HG03135 (cell line): ENCODE data around the gene ORMDL3.

Source experiments
- ATAC-seq: cut with Tn5 transposase; IDR thresholded peaks from one replicate; pipeline ENCODE4 v1.9.1; 2021; ENCODE audit warnings: mild to moderate bottlenecking, moderate library complexity; ENCODE audit not compliant: unreplicated experiment

The ORMDL3 gene, protein sequence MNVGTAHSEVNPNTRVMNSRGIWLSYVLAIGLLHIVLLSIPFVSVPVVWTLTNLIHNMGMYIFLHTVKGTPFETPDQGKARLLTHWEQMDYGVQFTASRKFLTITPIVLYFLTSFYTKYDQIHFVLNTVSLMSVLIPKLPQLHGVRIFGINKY

DNA sequence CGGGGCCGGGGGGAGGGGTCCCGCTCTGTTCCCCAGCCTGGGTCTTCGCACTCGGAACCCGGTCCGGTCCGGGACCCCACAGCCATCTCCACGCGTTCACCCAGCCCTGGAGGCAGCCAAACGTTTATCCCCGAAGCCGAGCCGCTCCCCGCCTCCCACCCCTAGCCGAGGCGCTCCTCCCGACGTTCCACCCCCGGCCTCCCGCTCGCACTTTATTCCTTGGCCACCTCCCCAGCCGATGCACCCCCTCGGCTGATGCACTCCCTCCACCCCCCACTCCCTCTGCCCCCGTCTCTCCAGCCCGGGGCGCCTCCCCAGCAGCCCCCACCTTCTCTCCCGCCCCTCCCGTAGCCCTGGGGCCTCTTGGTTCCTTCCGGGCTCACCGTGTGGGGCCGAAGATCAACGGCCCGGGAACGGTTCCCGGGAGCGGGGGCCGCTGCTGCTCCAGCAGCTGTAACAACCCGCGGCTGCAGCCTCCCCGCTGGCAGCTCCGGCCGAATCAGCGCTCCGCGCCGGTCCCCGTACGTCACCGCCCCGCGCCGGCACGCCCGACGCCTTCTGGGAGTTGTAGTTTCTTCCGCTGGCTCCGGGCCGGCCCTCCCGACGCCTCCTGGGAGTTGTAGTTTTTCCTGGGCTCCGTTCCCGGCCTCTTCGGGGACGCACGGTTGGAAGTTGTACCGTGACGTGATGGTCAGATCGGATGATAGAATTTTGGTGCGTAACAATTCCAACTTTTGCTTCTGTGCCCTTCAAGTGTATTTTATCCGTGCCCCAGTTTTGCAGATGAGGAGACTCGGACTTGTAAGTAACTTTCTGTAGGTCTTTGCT is at the start of gene ORMDL3, which contains the start of gene LRRC3C:
ORMDL3 (minus strand) TSS at position 501 of the 828 bp plus-strand sequence. CDS start 3,398 bp downstream, outside the sequence.
LRRC3C (plus strand) TSS at position 632 of the 828 bp plus-strand sequence. CDS start 13,792 bp downstream, outside the sequence.
- peak; percentile 70 for ATAC-seq

DNA sequence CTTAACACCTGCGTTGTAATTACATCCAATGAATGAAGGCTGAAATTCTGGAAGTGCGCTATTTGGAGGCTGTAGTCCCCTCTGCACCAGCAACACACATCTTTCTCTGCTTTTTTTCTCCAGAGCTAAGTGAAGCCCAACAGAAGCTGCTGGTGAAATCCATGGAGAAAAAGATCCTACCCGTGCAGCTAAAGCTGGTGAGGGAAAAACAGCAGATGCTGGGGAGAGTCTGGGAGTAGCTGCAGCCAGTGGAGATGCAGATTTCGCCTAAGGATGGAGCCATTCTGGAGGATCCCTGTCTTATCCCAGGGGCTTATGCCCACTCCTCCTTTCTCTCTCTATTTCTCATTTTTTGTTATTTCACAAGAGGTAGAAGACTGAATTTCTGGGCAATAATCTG is 48.4 kb upstream of the ORMDL3 start:
- ATAC-seq, result no peak

DNA sequence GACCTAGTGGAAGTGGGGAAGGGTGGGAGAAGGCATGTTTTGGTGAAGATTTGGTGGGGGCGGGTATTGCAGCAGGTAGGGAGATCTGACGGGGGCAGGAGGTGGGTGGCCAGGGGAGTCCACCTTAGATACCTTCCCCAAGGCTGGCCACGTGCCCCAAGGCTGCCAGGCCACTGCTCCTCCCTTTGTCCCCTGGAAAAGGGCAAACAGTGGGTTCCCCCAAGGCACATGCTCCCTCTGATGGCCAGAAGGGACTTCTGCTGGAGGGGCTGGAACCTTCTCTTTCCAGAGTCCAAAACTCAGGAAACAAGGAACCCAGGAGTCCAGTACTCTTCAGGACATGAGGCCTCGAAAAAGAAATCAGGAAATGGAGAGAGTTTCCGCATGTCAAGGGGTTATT is 47.0 kb upstream of the ORMDL3 start:
- no peak for ATAC-seq

DNA sequence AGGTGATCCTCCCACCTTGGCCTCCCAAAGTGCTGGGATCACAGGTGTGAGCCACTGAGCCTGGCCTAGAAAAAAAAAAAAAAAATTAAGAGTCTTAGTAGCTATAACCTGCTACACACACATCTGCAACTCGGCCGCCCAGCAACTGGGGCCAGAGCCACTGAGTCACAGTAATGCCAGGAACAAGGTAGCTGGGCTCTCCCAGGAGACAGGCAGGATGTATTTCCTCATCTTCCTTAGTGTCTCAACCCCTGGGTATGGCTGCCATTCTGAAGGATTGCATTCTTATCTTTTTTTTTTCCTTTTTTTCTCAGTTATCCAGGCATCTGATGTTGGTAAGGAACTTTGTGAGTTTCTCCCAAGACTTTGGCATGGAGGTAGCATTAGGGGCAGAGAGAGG is 46.1 kb upstream of the ORMDL3 start:
- no peak for ATAC-seq

DNA sequence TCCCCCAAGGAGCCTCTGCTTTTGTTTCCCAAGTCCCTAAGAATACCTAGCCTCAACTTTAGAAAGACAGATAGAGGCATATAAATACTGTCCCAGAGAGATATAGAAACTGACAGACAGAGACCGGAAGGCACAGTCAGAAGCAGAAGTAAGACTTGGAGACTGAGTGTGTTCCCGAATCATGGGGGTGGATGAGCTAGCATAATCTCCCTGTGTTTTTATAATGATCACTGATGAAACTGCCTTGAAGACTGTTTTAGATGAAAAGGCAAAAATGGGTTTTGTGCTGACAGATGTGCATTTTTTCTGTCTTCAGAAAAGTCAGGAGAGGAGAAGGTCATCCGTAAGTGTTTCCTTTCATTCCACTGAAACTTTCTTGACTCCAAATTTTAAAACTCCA is 44.9 kb upstream of the ORMDL3 start:
- ATAC-seq, result no peak

DNA sequence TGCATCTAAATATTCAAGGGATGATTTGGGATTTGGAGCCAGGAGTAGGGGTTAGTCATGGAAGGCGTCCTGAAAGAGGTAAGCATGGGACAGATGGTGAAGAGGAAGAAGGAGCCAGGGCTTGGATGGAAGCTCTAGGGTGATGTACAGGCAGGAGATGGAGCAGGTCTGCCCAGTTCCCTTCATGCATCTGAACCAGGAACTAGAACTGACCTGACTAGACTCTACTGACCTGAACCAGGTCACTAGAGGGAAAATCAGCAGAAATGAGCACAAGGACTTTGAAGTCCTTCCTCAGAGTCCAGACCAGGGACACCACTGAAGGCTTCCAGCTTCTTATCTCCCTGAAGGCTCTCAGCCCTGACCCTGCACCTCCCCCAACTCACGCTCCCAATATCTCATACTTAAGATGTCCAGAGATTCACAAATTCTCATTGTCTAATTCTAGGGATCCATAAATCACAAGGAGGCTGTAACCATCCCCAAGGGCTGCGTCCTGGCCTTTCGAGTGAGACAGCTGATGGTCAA is 43.7 kb upstream of the ORMDL3 start:
- no peak for ATAC-seq

DNA sequence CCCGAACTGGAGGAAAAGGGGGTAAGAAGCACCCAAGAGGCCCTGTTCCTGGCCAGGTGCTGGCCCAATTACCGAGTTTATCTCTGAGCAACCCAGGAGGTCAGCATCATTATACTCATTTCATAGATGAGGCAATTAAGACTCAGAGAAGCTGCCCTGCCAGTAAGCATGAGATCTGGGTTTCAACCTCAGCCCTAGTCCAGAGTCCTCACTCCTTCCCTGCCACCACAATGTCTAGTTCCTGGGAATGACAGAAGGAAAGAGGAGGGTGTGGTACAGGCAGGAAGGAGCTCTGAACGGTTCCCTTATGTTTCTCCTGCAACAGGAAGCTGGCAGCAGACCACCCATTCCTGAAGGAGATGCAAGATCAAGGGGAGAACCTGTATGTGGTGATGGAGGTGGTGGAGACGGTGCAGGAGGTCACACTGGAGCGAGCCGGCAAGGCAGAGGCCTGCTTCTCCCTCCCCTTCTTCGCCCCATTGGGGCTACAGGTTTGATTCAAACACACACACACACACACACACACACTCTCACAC is 42.8 kb upstream of the ORMDL3 start:
- ATAC-seq, result no peak

DNA sequence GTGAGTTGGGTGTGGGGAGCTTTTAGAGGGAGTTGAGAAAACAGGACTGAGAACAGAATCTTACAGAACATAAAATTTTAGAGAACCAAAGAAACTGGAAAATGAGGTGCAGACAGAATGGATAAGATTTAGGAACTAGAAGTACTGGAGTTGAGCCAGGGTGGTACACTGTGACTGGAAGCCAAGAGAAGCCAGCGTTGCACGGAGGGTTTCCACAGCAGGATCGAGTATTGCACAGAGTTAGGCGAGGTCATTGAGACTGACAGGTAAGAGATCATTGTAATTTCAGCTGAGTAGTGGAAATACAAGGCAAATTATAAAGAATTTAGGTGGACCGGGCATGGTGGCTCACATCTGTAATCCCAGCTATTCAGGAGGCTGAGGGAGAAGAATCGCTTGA is 42.0 kb upstream of the ORMDL3 start:
- ATAC-seq, result no peak

DNA sequence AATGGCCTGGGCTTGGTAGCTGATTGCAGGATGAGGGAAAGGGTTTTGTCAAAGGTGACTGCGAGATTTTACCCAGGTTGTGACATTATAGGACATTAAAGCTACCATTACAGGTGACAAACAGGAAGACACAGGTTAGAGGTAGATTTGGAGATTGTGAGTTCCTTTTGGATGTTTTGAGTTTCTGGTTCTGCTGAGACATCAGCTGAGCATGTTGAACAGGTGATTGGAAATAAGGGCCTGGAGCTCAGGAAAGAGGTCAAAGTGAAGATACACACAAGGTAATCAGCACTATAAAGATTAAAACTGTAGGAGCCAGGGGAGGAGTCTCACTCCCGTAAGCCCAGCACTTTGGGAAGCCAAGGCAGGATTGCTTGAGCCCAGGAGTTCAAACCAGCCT is 41.4 kb upstream of the ORMDL3 start:
- ATAC-seq, result no peak

DNA sequence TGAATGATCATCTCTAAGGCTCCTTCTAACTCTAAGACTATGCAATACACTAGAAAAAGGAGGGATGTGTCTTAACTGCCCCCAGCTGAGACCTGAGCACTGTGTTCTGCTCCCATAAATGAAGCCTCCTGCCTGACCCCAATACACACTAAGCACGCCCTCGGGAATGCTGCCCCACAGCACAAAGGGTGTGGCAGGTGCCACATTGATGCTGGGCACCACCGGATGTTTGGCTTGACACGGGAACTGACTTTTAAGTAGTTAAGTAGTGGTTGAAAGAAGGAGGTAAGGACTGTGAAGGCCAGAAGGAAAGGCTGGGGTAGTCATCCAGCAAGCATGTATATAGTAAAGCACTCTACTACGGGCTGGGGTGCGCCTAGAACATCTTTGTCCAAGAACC is 39.4 kb upstream of the ORMDL3 start:
- no peak for ATAC-seq

DNA sequence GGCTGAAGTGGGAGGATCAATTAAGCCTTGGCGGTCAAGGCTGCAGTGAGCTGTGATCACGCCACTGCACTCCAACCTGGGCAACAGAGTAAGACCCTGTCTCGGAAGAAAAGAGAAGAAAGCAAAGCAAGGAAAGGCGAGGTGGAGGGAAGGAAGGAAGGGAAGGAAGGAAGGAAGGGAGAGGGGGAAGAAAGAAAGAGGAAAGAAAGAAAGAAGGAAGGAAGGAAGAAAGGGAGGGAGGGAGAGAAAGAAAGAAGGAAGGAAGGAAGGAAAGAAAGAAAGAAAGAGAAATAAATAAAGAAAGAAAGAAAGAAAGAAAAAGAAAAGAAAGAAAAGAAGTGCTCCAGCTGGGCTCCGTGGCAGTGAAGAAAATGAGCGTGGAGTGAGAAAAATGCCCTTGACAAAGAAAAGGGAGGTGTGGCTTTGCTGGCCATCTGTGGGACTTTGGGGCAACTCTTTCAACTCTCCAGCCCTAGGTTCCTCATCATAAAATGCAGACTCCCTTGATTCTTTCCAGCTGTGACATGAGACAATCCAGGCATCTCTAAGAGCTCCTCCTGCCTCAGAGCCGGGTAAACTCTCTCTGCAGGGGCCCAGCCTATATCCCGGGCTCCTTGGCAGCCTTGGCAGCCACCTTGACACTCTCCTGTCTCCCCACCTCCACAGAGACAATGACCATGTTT is 37.8 kb upstream of the ORMDL3 start:
- no peak for ATAC-seq

DNA sequence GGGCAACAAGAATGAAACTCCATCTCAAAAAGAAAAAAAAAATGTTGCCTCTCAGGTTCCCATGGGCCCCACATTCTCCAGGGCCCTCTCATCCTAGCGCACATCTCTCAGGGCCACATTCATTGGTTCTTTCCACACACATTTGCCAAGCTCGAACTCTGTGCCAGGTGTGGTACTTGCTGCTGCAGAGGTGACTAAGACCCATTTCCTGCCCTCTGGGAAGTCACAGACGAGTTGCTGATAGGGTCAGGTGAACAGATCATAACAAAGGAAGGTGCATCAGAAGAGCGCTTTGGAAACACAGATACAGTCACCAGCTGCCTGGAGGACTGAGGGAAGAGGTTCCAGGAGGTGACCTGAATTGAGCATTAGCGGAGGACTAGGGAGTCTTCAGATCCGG is 36.4 kb upstream of the ORMDL3 start:
- no peak for ATAC-seq

DNA sequence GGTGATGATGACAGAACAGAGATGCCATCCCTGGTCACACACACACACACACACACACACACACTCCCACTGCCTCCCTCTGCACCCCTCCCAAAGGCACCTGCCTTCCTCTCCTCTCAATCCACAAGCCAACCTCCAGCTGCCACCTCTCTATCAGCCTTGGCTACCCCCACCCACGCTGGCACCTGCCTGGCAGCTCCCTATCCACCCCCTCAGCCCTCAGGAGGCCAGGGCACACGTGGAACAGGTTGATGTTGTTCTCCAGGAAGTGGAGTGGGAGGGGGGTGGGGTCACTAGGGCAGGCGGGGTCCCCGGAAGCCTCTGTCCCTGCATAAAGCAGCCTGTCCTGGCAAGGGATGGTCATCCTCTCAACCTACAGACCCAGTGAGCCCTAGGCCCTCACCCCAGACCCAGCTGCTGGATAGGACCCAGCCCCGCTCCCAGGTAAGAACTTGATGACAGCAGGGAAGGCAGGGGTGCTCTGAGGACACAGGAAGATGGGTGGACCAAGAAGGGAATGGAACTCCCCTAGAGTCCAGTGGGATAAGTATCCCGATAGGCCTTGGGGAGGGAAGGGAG is 35.3 kb upstream of the ORMDL3 start, which contains the start of gene GSDMA:
GSDMA (plus strand) TSS at position 363 of the 579 bp plus-strand sequence. CDS start 2,684 bp downstream, outside the sequence.
- ATAC-seq, result no peak

DNA sequence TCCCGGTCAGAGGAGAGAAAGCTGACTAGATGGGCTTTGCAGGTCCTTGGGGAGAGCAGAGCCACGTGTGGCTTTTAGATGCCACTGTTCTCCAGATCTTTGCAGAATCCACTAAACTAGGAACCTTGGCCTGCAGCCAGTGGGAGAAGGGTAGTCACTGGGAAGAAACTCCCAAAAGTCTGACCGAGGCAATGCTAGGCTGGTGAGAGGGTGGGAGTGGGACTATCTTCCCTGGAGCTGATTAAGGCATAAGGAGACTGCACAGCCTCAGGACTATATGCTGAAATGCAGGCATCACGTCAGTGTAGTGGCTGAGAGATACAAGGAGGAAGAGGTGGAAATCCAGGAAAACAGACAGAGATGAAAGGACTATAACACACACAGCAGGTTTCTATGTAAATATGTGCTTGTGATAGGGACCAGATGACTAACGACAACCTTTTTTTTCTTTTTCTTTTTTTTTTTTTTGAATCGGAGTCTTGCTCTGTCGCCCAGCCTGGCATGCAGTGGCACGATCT is 33.2 kb upstream of the ORMDL3 start:
- ATAC-seq, result no peak

DNA sequence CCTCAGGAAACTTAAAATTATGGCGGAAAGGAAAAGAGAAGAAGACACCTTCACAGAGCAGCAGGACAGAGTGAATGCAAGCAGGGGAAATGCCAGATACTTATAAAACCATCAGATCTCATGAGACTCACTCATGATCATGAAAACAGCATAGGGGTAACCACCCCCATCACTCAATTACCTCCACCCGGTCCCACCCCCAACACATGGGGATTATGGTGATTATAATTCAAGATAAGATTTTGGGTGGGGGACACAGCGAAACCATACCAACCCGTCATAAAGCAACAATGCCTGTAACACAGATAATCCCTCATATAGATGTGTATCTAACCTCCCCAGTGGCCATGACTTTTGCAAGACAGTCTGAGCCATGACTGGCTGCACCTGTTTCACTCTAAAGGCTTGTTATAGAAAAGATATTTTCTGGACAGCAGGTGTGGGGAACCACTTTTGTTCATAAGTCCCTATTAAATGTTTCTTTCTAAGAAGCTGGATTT is 28.4 kb upstream of the ORMDL3 start:
- ATAC-seq, result no peak

DNA sequence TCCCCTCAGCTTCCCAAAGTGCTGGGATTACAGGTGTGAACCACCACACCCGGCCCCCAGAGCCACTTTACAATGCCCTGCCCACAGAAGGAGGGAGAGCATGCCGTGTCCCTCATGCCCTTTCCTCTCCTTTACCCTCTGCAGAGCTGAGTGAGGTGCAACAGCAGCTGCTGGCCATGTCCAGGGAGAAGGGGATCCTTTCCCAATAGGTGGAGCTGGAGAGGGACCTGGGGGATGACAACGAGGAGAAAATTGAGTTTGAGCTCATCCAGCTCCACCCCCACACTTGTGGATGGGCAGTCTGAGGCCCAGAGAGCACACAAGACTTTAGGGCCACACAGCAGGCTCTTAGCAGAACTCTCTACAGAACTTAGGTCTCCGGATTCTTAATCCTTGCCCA is 27.5 kb upstream of the ORMDL3 start:
- no peak for ATAC-seq

DNA sequence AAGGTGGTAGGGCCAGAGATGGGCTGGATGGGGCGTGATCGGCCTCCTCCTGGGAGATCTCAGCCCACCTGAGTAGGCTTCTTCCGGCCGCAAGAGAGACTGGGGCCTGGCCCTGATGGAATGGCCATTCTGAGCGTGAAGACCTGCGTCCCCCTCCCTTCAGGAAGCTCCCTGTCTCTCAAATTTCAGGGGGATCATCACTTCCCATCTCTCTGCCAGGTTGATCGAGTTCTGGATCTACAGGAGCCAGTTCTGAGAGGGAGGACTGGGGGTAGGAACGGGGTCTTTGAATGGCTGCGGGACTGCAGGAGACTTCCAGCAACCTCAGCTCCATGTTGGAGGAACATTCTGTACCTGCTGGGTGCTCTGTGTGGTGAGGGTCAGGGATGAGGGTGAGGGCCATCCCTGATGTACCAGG is 26.1 kb upstream of the ORMDL3 start:
- ATAC-seq, result no peak

DNA sequence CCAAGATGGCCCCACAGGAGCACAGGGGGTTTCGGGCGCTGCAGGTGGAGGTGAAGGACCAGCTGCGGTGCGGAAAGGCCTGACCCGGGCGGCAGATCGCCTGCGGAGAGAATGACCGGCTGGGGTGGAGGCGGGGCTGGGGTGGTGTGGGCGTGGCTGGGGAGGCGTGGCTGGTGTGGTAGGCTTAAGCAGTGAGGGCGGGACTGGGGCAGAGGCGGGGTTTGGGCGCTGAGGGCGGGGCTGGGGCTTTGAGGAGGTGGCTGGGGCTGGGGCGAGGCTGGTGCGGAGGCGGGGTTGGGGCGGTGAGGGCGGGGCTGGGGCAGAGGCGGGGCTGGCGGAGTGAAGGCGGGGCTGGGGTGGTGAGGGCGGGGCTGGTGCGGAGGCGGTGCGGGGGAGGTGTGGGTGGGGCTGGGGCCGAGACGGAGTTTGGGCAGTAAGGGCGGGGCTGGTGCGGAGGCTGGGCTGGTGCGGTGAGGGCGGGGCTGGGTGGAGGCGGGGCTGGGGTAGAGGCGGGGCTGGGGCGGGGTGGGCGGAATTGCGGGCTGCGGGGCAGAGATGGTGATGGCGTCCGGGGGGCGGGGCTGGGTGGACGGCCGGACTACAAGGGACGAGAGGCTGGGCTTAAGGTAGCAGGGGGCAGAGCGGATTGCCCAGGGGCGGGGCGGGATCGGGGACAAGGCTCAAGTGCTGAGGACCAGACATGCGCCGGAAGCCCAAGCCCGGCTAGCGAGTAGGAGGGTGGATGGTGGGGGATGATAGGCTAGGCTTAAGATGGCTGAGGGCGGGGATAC is 25.5 kb upstream of the ORMDL3 start:
- peak; percentile 67 for ATAC-seq

DNA sequence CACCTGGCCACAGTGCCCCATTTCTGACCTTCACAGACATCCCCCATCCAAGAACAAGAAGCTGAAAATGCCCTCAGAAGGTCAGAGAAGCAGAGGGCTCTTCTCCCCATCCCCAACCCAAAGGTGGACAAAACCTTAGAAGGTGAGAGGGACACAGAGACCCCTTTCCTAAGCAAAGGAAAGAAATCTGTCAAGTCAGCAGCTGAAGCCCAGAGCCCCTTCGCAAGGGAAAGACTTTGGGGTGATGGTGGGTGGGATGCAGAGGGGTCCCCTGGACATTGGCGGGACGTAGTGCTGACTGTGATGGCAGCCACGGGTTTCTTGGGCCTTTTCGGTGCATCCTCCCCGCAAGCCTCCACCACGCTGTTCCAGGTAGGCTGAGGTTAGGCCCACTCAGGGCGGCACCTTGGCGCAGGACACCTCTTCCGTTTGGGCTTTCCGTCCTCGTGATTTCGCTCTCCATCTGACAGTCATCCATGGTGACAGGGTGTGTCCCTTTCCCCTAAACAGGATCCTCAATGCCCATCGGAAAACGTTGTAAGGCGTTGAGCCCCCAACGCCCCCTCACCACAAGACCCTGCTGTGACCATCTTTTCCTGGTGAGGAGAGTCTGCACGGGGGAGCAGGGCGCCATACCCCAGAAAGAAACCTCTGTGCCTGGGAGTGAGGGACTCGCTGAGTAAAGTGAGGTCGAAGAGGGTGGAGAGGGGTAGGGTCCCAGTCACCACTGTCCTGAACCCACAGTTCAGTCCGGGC is 24.7 kb upstream of the ORMDL3 start:
- no peak for ATAC-seq
